HCT116 (cell line): ENCODE results near the gene MISP. TPM values are rescaled to one million over a fixed set of nuclear protein-coding genes. Genes with fewer than 3 reads are reported as not detected.

ENCODE experiments used
- ATAC-seq: fragments of 200-7000 bp; cut with Tn5 transposase; 2 replicates; pipeline ENCODE4 v1.9.1; 2020; ENCODE audit warnings: mild to moderate bottlenecking, moderate library complexity
- BruUV-seq: library from RNA; stranded (reverse); fragments of 400-500 nt; replicated peaks from 2 replicates; lab custom pipeline; 2021; lab: Mats Ljungman, UMichigan
- CTCF ChIA-PET: fragments of 300-600 bp; sonication (Branson Sonifier 250); formaldehyde crosslinking; loops from one replicate; lab custom pipeline; 2021; ENCODE audit warnings: antibody characterized with exemption; lab: Charles Lee
- POLR2A ChIA-PET: fragments of 300-600, 350-600 bp; sonication (Branson Sonifier 250); formaldehyde crosslinking; loops from one replicate; lab custom pipeline; 2021; ENCODE audit warnings: antibody characterized with exemption; lab: Charles Lee
- RAD21 ChIA-PET, 2 experiments: fragments of 300-600 bp; sonication (Branson Sonifier 250); formaldehyde crosslinking; loops; one replicate each; lab custom pipeline; 2023; ENCODE audit warnings: low total read pairs in 2 of 2; ENCODE audit not compliant: uncharacterized antibody in 2 of 2, unreplicated experiment in 2 of 2, low non-redundant PET in 1 of 2; lab: Charles Lee
- DNase-seq: peaks from one replicate; pipeline ENCODE4 v3.0.0-alpha.2; 2010; ENCODE audit warnings: low read depth, low spot score
- H2AFZ ChIP-seq: fragments of 200-600 bp; shearing (Covaris generic), sonication (generic); 2 replicates; pipeline ENCODE4 v1.6.1; 2017; ENCODE audit warnings: low read depth, mixed run types, mixed read lengths, antibody characterized with exemption, low read length; ENCODE audit not compliant: poor library complexity, severe bottlenecking
- H3K27ac ChIP-seq: 2 replicates; pipeline ENCODE4 v1.5.1; 2012; ENCODE audit warnings: low read depth, low read length
- H3K27me3 ChIP-seq: fragments of 200-600 bp; sonication (generic); 2 replicates; pipeline ENCODE4 v1.6.1; 2016; ENCODE audit warnings: mixed run types, low read length, mixed read lengths; ENCODE audit not compliant: insufficient read depth
- H3K36me3 ChIP-seq, 2 experiments: fragments of 200-500 bp in 1 of 2; fragments of 200-600 bp in 1 of 2; sonication (Bioruptor generic) in 1 of 2; sonication (generic) in 1 of 2; 2 replicates each; pipeline versions ENCODE4 v1.5.1 to v1.6.1; 2014 to 2016; ENCODE audit warnings: low read length in 2 of 2, inconsistent platforms in 1 of 2, mixed read lengths in 1 of 2, mixed run types in 1 of 2; ENCODE audit not compliant: insufficient read depth in 2 of 2, control insufficient read depth in 1 of 2
- H3K4me1 ChIP-seq, 2 experiments: fragments of 200-600 bp in 1 of 2; sonication (generic) in 1 of 2; 2 replicates each; pipeline versions ENCODE4 v1.5.1 to v1.6.1; 2012 to 2017; ENCODE audit warnings: low read length in 2 of 2, inconsistent platforms in 1 of 2, mild to moderate bottlenecking in 1 of 2, mixed read lengths in 1 of 2, mixed run types in 1 of 2, moderate library complexity in 1 of 2; ENCODE audit not compliant: insufficient read depth in 2 of 2, control insufficient read depth in 1 of 2
- H3K4me2 ChIP-seq: fragments of 200-600 bp; sonication (generic); 2 replicates; pipeline ENCODE4 v1.6.1; 2017; ENCODE audit warnings: mixed run types, low read length, mixed read lengths
- H3K4me3 ChIP-seq, 2 experiments: fragments of 200-600 bp in 1 of 2; sonication (generic) in 1 of 2; replicated peaks in 1 of 2; 2 replicates each; pipeline ENCODE4 v1.5.1; 2011 to 2016; ENCODE audit warnings: low read length in 2 of 2, control low read depth in 1 of 2, low read depth in 1 of 2, mild to moderate bottlenecking in 1 of 2, mixed read lengths in 1 of 2, mixed run types in 1 of 2
- H3K79me2 ChIP-seq: fragments of 200-600 bp; sonication (generic); 2 replicates; pipeline ENCODE4 v1.6.1; 2017; ENCODE audit warnings: mild to moderate bottlenecking, mixed run types, low read length, moderate library complexity, mixed read lengths; ENCODE audit not compliant: insufficient read depth
- H3K9ac ChIP-seq: fragments of 200-600 bp; sonication (generic); 2 replicates; pipeline ENCODE4 v1.6.1; 2016; ENCODE audit warnings: low read length, mixed read lengths
- H3K9me2 ChIP-seq: fragments of 200-600 bp; sonication (generic), shearing (Covaris generic); 2 replicates; pipeline ENCODE4 v1.6.1; 2017; ENCODE audit warnings: mixed run types, mild to moderate bottlenecking, moderate library complexity; ENCODE audit not compliant: insufficient read depth
- H3K9me3 ChIP-seq, 2 experiments: fragments of 200-500 bp in 1 of 2; fragments of 200-600 bp in 1 of 2; sonication (Bioruptor generic) in 1 of 2; sonication (generic) in 1 of 2; 2 replicates each; pipeline ENCODE4 v1.6.1; 2014 to 2017; ENCODE audit warnings: low read length in 2 of 2, mixed read lengths in 2 of 2, inconsistent platforms in 1 of 2, low read depth in 1 of 2, mild to moderate bottlenecking in 1 of 2, mixed run types in 1 of 2, moderate library complexity in 1 of 2; ENCODE audit not compliant: control insufficient read depth in 1 of 2, insufficient read depth in 1 of 2
- H4K20me1 ChIP-seq: fragments of 200-600 bp; sonication (generic), shearing (Covaris generic); 2 replicates; pipeline ENCODE4 v1.6.1; 2017; ENCODE audit warnings: mixed run types, mild to moderate bottlenecking, moderate library complexity; ENCODE audit not compliant: insufficient read depth
- EGR1 ChIP-seq: IDR thresholded peaks from 2 replicates; pipeline ENCODE4 v1.6.1; 2012; ENCODE audit warnings: low read depth
- SIN3A ChIP-seq: IDR thresholded peaks from 2 replicates; pipeline ENCODE4 v1.6.1; 2012; ENCODE audit warnings: low read depth
- TCF7L2 ChIP-seq: IDR thresholded peaks from 2 replicates; pipeline ENCODE4 v1.7.0; 2011; ENCODE audit warnings: borderline replicate concordance, inconsistent platforms; ENCODE audit not compliant: insufficient read depth, insufficient read length; ENCODE audit errors: extremely low read depth
- intact Hi-C: fragments of 100-400 bp; cut with micrococcal nuclease; formaldehyde crosslinking; loops from 2 replicates; pipeline ENCODE4 v1.10.0; 2022
- total RNA-seq: library from RNA; stranded (reverse); gene quantifications from one replicate; pipeline ENCODE4 v1.2.1, GENCODE V29; 2021; ENCODE audit not compliant: unreplicated experiment
- TF ChIP-seq, protein P1 (sequence below): IDR thresholded peaks from 2 replicates; pipeline ENCODE4 v1.6.1; 2012
- TF ChIP-seq, protein P2 (sequence below): IDR thresholded peaks from 2 replicates; pipeline ENCODE4 v1.6.1; 2011; ENCODE audit warnings: mild to moderate bottlenecking, low read length, moderate library complexity; ENCODE audit not compliant: insufficient replicate concordance; ENCODE audit errors: extremely low read depth

The MISP gene
- total RNA-seq, 1 experiment from 2014 or later: 38.2 TPM

DNA sequence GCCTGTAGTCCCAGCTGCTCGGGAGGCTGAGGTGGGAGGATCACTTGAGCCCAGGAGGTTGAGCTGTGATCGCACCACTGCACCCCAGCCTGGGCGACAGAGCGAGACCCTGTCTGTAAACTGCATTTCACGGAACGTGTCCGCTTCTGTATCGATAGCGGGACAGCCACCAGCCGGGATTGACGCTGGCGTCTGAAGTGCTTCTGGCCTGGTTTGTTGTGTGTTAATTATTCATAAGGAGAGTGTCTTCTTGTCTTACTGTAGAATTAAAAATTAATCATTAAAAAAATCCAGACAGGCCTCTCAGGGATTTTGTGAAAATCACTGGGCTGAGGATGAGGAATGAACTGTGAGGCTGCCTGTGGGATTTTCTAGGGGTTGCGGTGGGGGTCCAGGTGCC lies 16.2 kb upstream of the MISP start:
- Histone ChIP-seq H2AFZ (no peak overlapping the region), H3K4me3 (no peak overlapping the region), H4K20me1 (no peaks in the 10 kb centered on the region), H3K9ac (no peak overlapping the region), H3K9me3 (no peaks in the 10 kb centered on the region), H3K36me3 (no peaks in the 10 kb centered on the region; a peak in 1 of 4 replicates), H3K4me2 (no peak overlapping the region), H3K4me1 (no peaks in the 10 kb centered on the region), H3K9me2 (no peaks in the 10 kb centered on the region), H3K27ac (no peak overlapping the region), H3K79me2 (no peaks in the 10 kb centered on the region), H3K27me3 (no peaks in the 10 kb centered on the region)
- DNase-seq: no peak
- ChIA-PET POLR2A (no interaction called here), RAD21 (interaction anchor here (0.6 to 1.0 kb wide), 6 partner anchors 30 to 71 kb away, joined by 3 to 11 read pairs (median 4); no protein-coding TSS in a partner anchor), CTCF (interaction anchor here (0.6 to 1.2 kb wide), 9 partner anchors 12 to 224 kb away, joined by 3 to 19 read pairs (median 4); partner anchors contain the start of genes MISP and RNF126)
- ATAC-seq: no peak
- intact Hi-C loops: loop anchor here (1.0 to 2.0 kb wide), 2 partner anchors 69 to 146 kb away; partner anchors contain the start of gene HCN2
- no peak for TF ChIP-seq SIN3A
- TF ChIP-seq EGR1: no peak
- TF ChIP-seq, protein P1, sequence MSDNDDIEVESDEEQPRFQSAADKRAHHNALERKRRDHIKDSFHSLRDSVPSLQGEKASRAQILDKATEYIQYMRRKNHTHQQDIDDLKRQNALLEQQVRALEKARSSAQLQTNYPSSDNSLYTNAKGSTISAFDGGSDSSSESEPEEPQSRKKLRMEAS: no peak
- TF ChIP-seq, protein P2, sequence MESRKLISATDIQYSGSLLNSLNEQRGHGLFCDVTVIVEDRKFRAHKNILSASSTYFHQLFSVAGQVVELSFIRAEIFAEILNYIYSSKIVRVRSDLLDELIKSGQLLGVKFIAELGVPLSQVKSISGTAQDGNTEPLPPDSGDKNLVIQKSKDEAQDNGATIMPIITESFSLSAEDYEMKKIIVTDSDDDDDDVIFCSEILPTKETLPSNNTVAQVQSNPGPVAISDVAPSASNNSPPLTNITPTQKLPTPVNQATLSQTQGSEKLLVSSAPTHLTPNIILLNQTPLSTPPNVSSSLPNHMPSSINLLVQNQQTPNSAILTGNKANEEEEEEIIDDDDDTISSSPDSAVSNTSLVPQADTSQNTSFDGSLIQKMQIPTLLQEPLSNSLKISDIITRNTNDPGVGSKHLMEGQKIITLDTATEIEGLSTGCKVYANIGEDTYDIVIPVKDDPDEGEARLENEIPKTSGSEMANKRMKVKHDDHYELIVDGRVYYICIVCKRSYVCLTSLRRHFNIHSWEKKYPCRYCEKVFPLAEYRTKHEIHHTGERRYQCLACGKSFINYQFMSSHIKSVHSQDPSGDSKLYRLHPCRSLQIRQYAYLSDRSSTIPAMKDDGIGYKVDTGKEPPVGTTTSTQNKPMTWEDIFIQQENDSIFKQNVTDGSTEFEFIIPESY: no peak
- BruUV-seq: no TSS peak

DNA sequence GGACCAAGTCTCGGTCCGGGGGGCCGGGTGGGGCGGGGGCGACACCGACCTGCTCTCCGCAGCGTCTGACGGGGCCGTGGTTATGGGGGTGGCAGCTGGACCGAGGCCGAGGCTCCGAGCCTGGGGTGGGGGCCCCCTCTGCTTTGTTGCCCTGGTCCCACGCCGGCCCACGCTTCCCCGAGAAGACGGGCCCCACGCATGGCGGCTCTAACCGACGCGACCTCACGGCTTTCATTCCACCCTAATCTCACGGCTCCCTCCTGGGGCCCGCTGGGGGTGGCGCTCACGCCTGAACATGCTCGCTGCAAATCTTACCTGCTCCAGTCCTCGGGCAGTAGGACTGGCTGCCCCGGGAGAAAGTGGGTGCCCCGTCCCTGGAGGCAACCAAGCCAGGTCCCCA lies 14.8 kb upstream of the MISP start:
- Histone ChIP-seq H3K36me3 (no peaks in the 10 kb centered on the region; a peak in 1 of 4 replicates), H3K27ac (no peak overlapping the region), H4K20me1 (no peaks in the 10 kb centered on the region), H3K4me1 (no peaks in the 10 kb centered on the region), H3K4me2 (no peak overlapping the region), H3K4me3 (no peak overlapping the region), H3K9ac (no peak overlapping the region), H3K9me2 (no peaks in the 10 kb centered on the region), H3K27me3 (no peaks in the 10 kb centered on the region), H3K79me2 (no peaks in the 10 kb centered on the region), H2AFZ (no peak overlapping the region), H3K9me3 (no peaks in the 10 kb centered on the region)
- intact Hi-C loops: no loop called here
- BruUV-seq: no TSS peak
- TF ChIP-seq, protein P2: no peak
- TF ChIP-seq EGR1 (no peak), TCF7L2 (no peak)
- ChIA-PET RAD21 (no interaction called here), POLR2A (no interaction called here), CTCF (no interaction called here)
- ATAC-seq (no peak), DNase-seq (no peak)
